GM19463 (cell line): ENCODE data around the gene SPATC1L.
"Not testable (repeated sequence)": the region's sequence is repeated elsewhere in the genome, so short reads cannot be mapped to it uniquely, and the experiment has no call there.

Experiments used
- ATAC-seq: cut with Tn5 transposase; IDR thresholded peaks from one replicate; pipeline ENCODE4 v1.9.1; 2021; ENCODE audit warnings: mild to moderate bottlenecking, moderate library complexity; ENCODE audit not compliant: unreplicated experiment

Gene SPATC1L

GRCh38 chr21:46200877-46201803 is 16.9 kb upstream of the SPATC1L start:
- not testable (repeated sequence) for ATAC-seq

GRCh38 chr21:46199436-46200373 is 15.4 kb upstream of the SPATC1L start:
- ATAC-seq, result no peak

DNA sequence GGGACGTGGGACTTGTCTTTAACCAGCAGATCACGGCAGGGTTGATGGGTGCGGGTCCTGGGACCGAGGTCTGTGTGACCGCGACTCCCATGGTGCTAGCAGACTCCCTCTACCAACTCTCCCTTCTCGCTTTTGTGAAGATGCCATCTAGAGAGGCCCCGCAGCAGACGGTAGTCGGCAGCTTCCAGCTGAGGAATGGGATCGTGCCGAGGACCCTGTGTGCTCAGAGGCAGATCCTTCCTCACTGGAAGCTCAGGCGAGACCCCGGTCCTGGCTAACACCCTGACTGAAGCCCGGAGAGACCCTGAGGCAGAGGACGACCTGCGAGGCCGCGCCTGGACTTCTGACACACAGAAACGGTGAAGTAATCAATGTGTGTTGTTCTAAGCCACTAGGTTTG is 12.5 kb upstream of the SPATC1L start:
- no peak for ATAC-seq

- no peak for ATAC-seq
These were observed 11.4 kb upstream of the SPATC1L start for GRCh38 chr21:46195595-46196195.

DNA sequence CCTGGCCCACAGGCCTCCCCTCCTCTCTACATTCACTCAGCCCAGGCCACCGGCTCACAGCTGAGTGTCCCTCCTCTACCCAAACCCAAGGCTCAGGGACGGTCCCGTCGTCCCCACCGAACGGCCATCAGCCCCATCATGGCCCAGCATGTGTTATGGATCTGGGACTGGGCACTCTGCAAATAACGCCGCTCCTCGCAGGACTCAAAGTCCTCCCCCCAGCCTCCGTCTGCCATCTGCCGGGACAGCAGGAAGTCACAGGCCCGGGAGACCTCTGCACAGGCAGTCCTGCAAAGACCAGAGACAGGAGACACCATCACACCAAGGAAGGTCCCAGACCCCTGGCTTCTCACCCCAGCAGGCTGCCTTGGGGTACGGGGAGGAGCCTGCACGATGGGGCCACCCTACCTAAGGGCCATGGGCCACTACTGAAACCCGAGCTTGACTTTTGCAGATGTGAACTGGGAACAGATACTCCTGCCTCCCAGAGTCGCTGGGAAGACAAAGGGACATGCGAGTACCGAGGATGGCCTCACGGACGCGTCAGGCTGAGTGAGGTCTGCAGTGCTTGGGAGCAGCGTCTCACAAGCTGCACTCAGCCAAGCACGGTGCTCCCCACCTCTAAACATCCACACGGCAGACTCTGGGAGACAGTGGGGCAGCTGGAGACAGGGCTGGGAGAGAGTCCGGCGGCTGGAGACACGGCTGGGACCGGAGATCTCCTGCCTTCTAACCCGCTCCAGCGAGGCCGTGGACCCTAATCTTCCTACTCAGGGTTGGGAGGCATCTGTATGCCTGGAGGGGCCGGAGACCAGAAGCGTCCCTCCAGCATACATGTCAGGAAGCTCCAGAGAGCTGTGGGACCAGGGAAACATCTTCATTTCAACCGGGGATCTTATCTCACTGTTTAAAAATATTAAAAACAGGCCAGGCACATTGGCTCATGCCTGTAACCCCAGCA is 10.4 kb upstream of the SPATC1L start:
- ATAC-seq, result no peak

GRCh38 chr21:46193829-46194373 is 9.6 kb upstream of the SPATC1L start:
- ATAC-seq, result no peak

DNA sequence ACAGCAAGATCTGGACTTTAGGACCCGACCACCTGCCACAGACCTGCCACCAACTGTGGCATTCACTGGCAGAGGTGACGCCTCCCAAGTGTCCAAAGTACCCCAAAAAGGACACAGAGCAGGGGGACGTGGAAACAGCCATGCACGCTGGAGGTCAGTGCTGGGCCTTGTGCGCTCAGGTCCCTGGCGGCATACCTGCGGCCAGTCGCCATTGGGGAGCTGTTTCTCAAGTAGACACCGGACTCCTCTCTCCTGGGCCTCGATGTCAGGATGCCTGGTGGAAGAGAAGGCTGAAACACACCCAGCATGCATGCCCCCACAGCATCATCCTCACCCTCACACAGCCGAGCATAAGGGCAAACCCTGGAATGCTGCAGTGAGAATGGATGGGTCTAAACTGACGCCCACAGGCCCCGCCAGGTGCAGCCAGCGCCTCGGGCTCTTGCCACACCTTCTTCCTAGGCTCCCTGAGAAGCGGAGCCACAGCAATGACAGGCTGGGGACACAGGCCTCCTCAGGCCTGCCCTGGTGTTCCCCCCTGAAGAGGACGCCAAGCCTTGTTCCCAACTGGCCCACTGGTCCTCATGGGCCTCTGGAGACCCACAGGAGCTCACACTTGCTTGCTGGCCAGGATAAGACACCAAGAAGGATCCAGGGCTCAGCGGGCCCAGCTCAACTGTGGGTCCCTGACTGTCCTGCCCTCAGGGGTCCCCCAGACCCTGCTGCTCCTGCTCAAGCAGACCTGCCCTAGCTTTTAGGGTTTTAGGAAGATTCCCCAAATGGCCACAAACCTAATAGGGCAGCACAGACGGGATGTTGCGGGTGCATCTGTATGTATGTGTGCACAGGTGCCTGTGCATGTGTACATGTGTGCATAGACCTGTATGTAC is 7.7 kb upstream of the SPATC1L start:
- no peak for ATAC-seq

DNA sequence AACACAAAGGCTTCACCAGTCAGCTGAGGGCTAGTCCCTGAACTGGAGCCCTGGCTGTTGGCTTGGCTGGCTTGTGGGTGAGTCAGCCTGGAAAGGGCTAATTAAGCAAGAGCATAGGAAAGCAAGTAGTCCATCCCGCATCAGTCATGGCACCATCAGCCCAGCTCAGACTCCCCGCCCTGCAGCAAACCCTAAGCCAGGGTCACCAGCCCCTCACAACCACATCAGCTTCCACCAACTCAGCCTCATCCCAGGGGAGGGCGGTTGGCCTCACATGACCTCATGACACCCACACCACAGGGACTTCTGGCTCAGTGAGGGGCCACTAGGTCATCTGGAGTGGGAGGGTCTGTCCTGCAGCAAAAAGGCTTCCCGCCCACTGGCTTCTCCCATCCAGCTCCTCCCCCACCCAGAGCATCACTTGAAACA is 7.0 kb upstream of the SPATC1L start:
- no peak for ATAC-seq

DNA sequence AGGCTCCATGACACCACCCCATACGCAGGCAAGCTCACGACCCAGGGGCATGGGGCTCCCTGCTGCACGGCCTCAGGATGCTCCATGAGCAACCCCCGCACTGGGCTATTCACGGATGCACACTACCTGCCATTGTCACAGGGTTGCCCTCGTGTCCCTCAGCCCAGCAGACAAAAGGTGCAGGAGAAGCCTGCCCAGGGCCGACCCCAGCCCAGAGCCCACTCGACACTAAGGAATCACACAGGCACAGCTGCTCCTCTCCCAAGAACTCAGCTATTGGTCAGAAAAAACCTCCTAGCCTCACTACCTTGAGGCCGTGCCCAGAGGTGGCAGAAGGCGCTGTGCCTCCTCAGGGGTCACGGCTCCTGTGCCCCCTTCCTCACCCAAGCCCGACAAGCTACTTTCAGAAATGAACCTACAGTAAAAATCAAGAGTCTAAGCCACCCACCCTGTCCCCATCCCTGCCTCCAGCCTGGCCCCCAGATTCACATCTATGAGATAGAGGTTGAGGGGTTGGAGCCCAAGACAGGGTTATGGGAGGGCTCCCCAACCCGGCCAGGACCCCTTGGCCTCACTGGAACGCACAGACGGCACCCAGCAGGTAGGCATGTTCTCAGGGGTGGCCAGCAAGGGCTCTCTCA is 6.4 kb upstream of the SPATC1L start:
- no peak for ATAC-seq

GRCh38 chr21:46189959-46190490 is 5.8 kb upstream of the SPATC1L start:
- no peak for ATAC-seq

DNA sequence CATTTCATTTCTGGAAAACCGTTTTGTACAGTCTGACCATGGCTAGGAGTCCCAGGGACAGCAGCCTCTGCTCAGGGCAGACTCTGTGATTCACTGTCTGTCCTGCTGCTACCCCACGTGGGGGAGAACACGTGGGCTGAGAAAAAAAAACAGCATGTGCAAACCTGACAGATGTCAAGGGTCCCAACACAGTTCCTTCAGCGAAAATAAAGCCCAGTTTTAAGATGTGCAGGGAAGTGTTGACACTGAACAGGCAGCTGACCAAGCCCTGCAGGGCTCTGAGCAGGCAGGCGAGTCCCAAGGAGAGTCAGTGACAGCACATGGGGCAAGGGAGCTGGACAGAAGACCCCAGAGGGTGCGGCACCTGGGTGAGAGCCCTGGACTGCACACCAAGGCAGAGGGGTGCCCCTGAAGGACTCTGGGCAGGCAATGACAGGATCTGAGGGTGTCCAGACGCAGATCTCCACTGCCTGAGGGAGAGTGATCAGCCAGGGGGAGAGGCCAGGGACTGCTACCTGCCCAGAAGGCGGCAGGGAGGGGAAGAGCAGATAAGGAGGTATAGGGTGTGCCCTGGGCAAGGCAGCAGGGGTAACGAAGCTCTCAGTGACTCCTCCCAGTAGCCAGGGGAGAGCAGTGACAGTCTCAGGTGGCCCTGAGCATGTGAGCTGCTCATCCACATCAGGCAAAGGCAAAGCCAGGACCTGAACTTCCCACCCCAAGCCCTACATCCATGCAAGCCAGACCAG is 5.1 kb upstream of the SPATC1L start:
- ATAC-seq, result no peak

DNA sequence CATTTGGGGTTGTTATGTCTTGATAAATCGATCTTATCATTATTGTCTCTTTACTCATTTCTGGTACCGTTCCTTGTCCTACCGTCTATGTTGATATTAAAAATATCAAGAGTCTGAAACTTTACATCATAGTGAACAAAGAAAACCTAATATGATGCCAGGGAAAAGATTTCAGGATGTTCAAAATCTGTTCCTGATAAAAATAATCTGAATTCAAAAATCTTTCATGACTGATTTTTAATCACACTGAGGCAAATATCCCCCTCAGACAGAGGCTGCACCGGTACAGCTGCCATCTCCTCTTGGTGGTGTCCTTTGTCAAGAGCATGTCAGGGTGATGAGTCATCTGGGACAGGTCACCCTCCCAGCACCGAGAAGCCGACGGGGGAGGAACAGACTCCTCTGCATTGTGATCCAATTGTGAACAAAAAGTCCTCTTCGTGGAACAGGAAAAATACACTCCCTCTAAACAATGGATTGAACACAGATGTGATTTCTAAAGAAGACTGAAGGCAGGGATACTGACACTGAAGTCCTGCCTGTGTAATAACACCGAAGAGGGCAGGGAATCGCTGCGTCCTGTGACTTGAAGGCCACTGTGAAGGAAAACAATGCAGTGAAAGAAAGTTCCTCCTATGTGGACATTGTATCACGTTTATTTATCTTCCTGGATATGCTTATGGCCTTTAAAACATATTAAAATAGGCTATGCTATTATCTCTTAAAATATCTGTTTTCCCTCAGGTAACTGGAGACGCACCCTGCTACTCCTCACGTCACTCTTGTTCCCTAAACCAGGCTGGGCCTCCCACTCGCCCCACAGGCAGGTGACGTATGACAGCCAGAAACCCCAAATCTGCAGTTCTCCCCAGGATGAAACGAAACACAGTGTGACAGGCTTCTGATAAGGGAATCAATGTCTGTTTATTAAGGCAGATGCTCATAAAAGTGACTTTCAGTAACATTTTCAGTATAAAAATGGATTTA is 4.3 kb upstream of the SPATC1L start:
- no peak for ATAC-seq

- no peak for ATAC-seq
These were observed 3.6 kb upstream of the SPATC1L start for GRCh38 chr21:46187814-46188213.

DNA sequence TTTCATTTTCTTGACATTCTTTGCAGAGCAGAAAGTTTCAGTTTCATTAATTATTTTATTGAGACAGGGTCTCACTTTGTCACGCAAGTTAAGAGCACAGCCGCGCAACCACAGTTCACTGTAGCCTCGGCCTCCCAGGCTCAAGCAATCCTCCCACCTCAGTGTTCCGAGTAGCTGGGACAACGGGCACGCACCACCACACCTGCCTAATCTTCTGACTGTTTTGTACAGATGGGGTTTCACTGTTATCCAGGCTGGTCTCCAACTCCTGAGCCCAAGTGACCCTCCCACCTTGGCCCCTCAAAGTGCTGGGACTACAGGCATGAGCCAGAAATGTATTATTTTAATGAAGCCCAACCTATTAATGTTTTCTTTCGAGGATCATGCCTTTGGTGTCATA is 3.0 kb upstream of the SPATC1L start:
- ATAC-seq, result no peak

DNA sequence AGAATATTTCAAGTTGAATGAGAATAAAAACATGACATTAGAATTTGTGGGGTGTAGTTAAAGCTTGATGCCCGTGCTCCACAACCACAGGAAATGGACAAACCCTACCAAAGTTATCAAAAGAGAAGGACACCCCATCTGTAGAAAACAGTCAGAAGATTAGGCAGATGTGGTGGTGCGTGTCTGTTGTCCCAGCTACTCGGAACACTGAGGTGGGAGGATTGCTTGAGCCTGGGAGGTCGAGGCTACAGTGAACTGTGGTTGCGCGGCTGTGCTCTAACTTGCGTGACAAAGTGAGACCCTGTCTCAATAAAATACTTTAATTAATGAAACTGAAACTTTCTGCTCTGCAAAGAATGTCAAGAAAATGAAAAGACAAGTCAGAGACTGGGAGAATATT is 1.5 kb upstream of the SPATC1L start:
- no peak for ATAC-seq
